ENCODE results near the gene CARM1. TPM values are rescaled to one million over a fixed set of nuclear protein-coding genes. Genes with fewer than 3 reads are reported as not detected.

CARM1 gene
- total and polyA plus RNA-seq, 2 of the 13 experiments (the other 11 are each of a cell fraction or from before 2014, with no cell fraction given) = 27.6 to 55.8 TPM

GRCh38 chr19:10855879-10856522 is 15.4 kb upstream of the CARM1 start:
- H3K79me2 ChIP-seq (ENCODE audit: insufficient read depth, low read length) = no peaks in the 10 kb centered on the region
- in situ Hi-C loops (cut with HindIII; ENCODE audit: extremely low pct_ligation_motif_present, low pct_unique_long_range_greater_than_20kb) = no loop called here
- 51% methylated on average over 5 of the region's 5 CpGs for WGBS (ENCODE audit: low lambda C conversion rate)
- H3K4me3 ChIP-seq (replicated peaks in 1 of 3; ENCODE audit: insufficient read depth in 1 of 3, low read depth in 2 of 3, low read length in 3 of 3) = no peak overlapping the region
- CTCF ChIA-PET (ENCODE audit: low intra/inter-chr PET ratio, low total read pairs) = no interaction called here
- BruUV-seq (replicated peaks) = no TSS peak
- FAIRE-seq (no peak), ATAC-seq (peak; percentile 41), DNase-seq (ENCODE audit: low spot score) (no peak)
- H3K27ac ChIP-seq (ENCODE audit: extremely low read length, insufficient read depth, low read length) = no peak overlapping the region
- intact Hi-C loops (cut with micrococcal nuclease; ENCODE audit: unreplicated experiment) = no loop called here
- H3K4me2 ChIP-seq (ENCODE audit: low read depth, low read length) = no peak overlapping the region
- H3K4me1 ChIP-seq (ENCODE audit: insufficient read depth, low read length) = peaks cover 36% of the 10 kb centered on the region
- POLR2A ChIA-PET = no interaction called here
- no peaks in the 10 kb centered on the region for H3K27me3 ChIP-seq (ENCODE audit: control insufficient read depth in 1 of 2, insufficient read depth in 2 of 2, low read length in 2 of 2)
- H3K9ac ChIP-seq (ENCODE audit: insufficient read depth, low read depth, low read length) = no peak overlapping the region
- no peaks in the 10 kb centered on the region for H4K20me1 ChIP-seq (ENCODE audit: insufficient read depth, low read length)
- no peaks in the 10 kb centered on the region for H3K9me3 ChIP-seq (ENCODE audit: low read length)
- H3K36me3 ChIP-seq (replicated peaks in 1 of 2; ENCODE audit: control insufficient read depth in 1 of 2, insufficient read depth in 2 of 2, low read length in 2 of 2) = no peaks in the 10 kb centered on the region
- no peak overlapping the region for H2AFZ ChIP-seq (ENCODE audit: low read length)
- TF ChIP-seq REPIN1 (CRISPR knock-in tag; IDR thresholded peaks at IDR 0.05; ENCODE audit: borderline replicate concordance, low read depth) (no peak), HDAC1 (CRISPR knock-in tag; IDR thresholded peaks at IDR 0.05) (no peak), NFYB (CRISPR knock-in tag; IDR thresholded peaks at IDR 0.05) (peak; percentile 55), KDM1A (CRISPR knock-in tag; IDR thresholded peaks at IDR 0.05) (no peak), KLF15 (CRISPR knock-in tag; IDR thresholded peaks at IDR 0.05; ENCODE audit: borderline replicate concordance) (no peak), RARA (CRISPR knock-in tag; IDR thresholded peaks at IDR 0.05) (no peak), SP5 (CRISPR knock-in tag; IDR thresholded peaks at IDR 0.05; ENCODE audit: borderline replicate concordance, low read depth) (no peak), NFYC (CRISPR knock-in tag; IDR thresholded peaks at IDR 0.05) (peak; percentile 51), MXD4 (CRISPR knock-in tag; IDR thresholded peaks at IDR 0.05) (no peak), TAF1 (CRISPR knock-in tag; IDR thresholded peaks at IDR 0.05) (no peak), SNRNP70 (IDR thresholded peaks at IDR 0.05; ENCODE audit: low read depth, low read length) (no peak), HIC2 (CRISPR knock-in tag; IDR thresholded peaks at IDR 0.05; ENCODE audit: low read depth) (peak; percentile 52; the same call in 1 of the 2 replicates), SAP130 (CRISPR knock-in tag; IDR thresholded peaks at IDR 0.05; ENCODE audit: low read depth) (no peak), SOX5 (CRISPR knock-in tag; IDR thresholded peaks at IDR 0.05; ENCODE audit: borderline replicate concordance) (no peak), ZBTB2 (CRISPR knock-in tag; IDR thresholded peaks at IDR 0.05; ENCODE audit: low read depth) (no peak), MZF1 (CRISPR knock-in tag; IDR thresholded peaks at IDR 0.05; ENCODE audit: borderline replicate concordance) (no peak), ZNF562 (CRISPR knock-in tag; IDR thresholded peaks at IDR 0.05; ENCODE audit: borderline replicate concordance) (no peak), PHF8 (CRISPR knock-in tag; IDR thresholded peaks at IDR 0.05) (no peak), EZH2 (conservative IDR thresholded peaks at IDR 0.05; ENCODE audit: low read depth, low read length) (no peak), REXO4 (CRISPR knock-in tag; IDR thresholded peaks at IDR 0.05; ENCODE audit: borderline replicate concordance) (no peak), CTCF (CRISPR knock-in tag; IDR thresholded peaks at IDR 0.05) (peak; percentile 33), ATF5 (CRISPR knock-in tag; IDR thresholded peaks at IDR 0.05; ENCODE audit: low read depth) (no peak)
